Naive thymus-derived CD8-positive, alpha-beta T cell (primary cell): Measurements from ENCODE around the gene TPSB2. TPM values are rescaled to one million over a fixed set of nuclear protein-coding genes. Genes with fewer than 3 reads are reported as not detected.
"Not testable (repeated sequence)": the region's sequence is repeated elsewhere in the genome, so short reads cannot be mapped to it uniquely, and the experiment has no call there.

ENCODE experiments used
- ATAC-seq, 2 donors: fragments of 150-1000 bp; cut with Tn5 transposase in 1 of 2; sonication (Bioruptor Pico), chemical (Tn5 transposase) in 1 of 2; 1 replicate in 1 of 2; 2 replicates in 1 of 2; pipeline ENCODE4 v1.10.0; 2021; ENCODE audit warnings: mild to moderate bottlenecking in 2 of 2, moderate library complexity in 2 of 2
- POLR2A ChIA-PET: fragments of 350-600 bp; sonication (Branson Sonifier 250); formaldehyde crosslinking; loops from one replicate; lab custom pipeline; 2021; ENCODE audit warnings: antibody characterized with exemption; lab: Charles Lee
- DNase-seq, 10 donors: peaks; one replicate each; pipeline versions ENCODE4 v3.0.0 to v3.0.0-alpha.2; 2020 to 2022
- H3K27ac Mint-ChIP-seq, 10 donors: one replicate each; pipeline ENCODE4 v1.8.0; 2020 to 2022; ENCODE audit warnings: mild to moderate bottlenecking in 10 of 10, mixed read lengths in 10 of 10, moderate library complexity in 4 of 10, inconsistent platforms in 1 of 10
- H3K27me3 Mint-ChIP-seq, 5 donors: one replicate each; pipeline ENCODE4 v1.8.0; 2021 to 2022; ENCODE audit warnings: mixed read lengths in 5 of 5
- H3K36me3 Mint-ChIP-seq, 3 donors: one replicate each; pipeline ENCODE4 v1.8.0; 2020 to 2022; ENCODE audit warnings: mixed read lengths in 3 of 3, mild to moderate bottlenecking in 2 of 3, inconsistent platforms in 1 of 3
- H3K4me1 Mint-ChIP-seq, 4 donors: one replicate each; pipeline ENCODE4 v1.8.0; 2021 to 2022; ENCODE audit warnings: mixed read lengths in 4 of 4
- H3K4me3 Mint-ChIP-seq, 10 donors: one replicate each; pipeline ENCODE4 v1.8.0; 2020 to 2022; ENCODE audit warnings: mild to moderate bottlenecking in 10 of 10, mixed read lengths in 10 of 10, moderate library complexity in 6 of 10, inconsistent platforms in 1 of 10
- H3K9me3 Mint-ChIP-seq, 9 donors: one replicate each; pipeline ENCODE4 v1.8.0; 2020 to 2022; ENCODE audit warnings: mixed read lengths in 9 of 9, mild to moderate bottlenecking in 3 of 9, inconsistent platforms in 1 of 9, moderate library complexity in 1 of 9
- polyA plus RNA-seq, 3 donors: library from polyadenylated mRNA; unstranded; fragments of 300-500 nt; fragmentation: Illumina TruSeq; gene quantifications; one replicate each; pipeline ENCODE4 v1.2.3, GENCODE V29; 2021
- total RNA-seq, 8 experiments: library from RNA in 2 of 8; stranded (reverse) in 2 of 8; gene quantifications; one replicate each; pipeline ENCODE4 v1.2.3 and lab custom pipeline; 2021 to 2026

TPSB2 gene
- total RNA-seq: not detected
- polyA plus RNA-seq: not detected
- 0 reads per million in 6 experiments for total RNA-seq (lab: John Stamatoyannopoulos, UW)

DNA sequence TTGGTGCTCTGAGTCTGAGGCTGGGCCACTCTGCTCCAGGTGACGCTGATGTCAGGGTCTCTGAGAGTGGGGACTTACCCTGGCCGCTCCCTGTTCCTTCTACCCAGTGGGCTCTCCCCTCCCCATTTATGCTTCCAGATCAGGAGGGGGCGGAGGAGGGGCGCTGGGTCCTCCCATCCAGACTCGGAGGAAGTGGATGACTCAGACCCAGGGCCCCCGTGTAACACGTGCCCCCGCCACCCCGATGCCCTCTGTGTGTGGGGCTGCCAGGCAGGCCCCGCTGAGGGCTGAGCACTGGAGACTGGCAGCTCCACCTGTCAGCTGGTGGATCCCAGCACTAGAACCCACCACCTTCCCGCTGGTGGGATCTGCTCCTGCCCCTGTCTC, at the start of gene TPSB2:
TSS of gene TPSB2 (minus strand) at position 101 of the 387 bp plus-strand sequence. CDS start 233 bp downstream, outside the sequence.
- H3K4me1 Mint-ChIP-seq, ATAC-seq, DNase-seq, H3K4me3 Mint-ChIP-seq, H3K27me3 Mint-ChIP-seq, POLR2A ChIA-PET, H3K9me3 Mint-ChIP-seq, H3K36me3 Mint-ChIP-seq, H3K27ac Mint-ChIP-seq: not testable (repeated sequence)

GRCh38 chr16:1279081-1279944, 49.3 kb upstream of the TPSB2 start:
- H3K4me3 Mint-ChIP-seq: no peak overlapping the region
- no peak overlapping the region for H3K27ac Mint-ChIP-seq
- H3K36me3 Mint-ChIP-seq: no peaks in the 10 kb centered on the region
- DNase-seq (no peak), ATAC-seq (no peak)
- H3K9me3 Mint-ChIP-seq: no peaks in the 10 kb centered on the region
- peaks cover 0 to 3% (median 1%) of the 10 kb centered on the region in 4 donors for H3K4me1 Mint-ChIP-seq
- POLR2A ChIA-PET: no interaction called here
- H3K27me3 Mint-ChIP-seq: peaks cover 0 to 36% (median 10%) of the 10 kb centered on the region in 5 donors

- H3K4me3 Mint-ChIP-seq: no peak overlapping the region
- no peaks in the 10 kb centered on the region for H3K36me3 Mint-ChIP-seq
- no peak for ATAC-seq
- peaks cover 0 to 3% (median 1%) of the 10 kb centered on the region in 4 donors for H3K4me1 Mint-ChIP-seq
- no peaks in the 10 kb centered on the region for H3K9me3 Mint-ChIP-seq
- DNase-seq: no peak
- H3K27ac Mint-ChIP-seq: no peak overlapping the region
- H3K27me3 Mint-ChIP-seq: peaks cover 0 to 35% (median 12%) of the 10 kb centered on the region in 5 donors
- POLR2A ChIA-PET: no interaction called here
Observed at GRCh38 chr16:1278477-1278876, 48.5 kb upstream of the TPSB2 start.

DNA sequence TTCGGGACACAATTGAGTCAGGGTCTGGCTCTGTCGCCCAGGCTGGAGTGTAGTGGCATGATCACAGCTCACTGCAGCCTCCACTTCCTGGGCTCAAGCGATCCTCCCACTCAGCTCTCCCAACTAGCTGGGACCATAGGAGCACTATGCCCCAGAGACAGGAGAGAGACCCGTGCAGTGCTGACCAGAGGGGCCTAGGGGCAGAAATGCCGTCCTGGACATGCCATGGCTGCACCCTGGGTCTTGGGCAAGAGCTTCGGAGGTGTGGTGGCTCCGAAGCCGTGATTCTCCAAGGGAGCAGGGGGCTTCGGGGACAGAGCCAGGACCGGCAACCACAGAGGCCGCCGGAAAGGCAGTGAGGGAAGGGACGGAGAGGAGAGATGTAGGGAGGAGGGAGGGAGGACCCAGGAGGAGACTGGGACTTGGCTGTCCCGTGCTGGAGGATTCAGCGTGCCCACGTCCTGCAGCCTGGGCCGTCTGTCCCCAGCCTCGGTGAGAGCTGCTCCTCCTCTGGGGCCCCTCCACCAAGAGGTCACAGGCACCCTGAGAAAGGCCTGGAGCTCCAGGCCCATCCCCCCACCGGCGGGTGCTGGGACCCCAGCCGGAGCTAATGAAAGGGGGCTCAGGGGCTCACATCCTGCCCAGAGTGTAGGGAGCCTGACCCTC, 47.8 kb upstream of the TPSB2 start:
- DNase-seq (no peak), ATAC-seq (no peak)
- POLR2A ChIA-PET: no interaction called here
- Mint-ChIP-seq H3K4me3 (no peak overlapping the region), H3K27ac (no peak overlapping the region), H3K9me3 (no peaks in the 10 kb centered on the region), H3K4me1 (peaks cover 0 to 5% (median 0%) of the 10 kb centered on the region in 4 donors), H3K27me3 (peaks cover 2 to 42% (median 20%) of the 10 kb centered on the region in 5 donors), H3K36me3 (no peaks in the 10 kb centered on the region)

GRCh38 chr16:1277151-1277598, 47.2 kb upstream of the TPSB2 start:
- DNase-seq (no peak), ATAC-seq (no peak)
- Mint-ChIP-seq H3K27me3 (peaks cover 2 to 43% (median 21%) of the 10 kb centered on the region in 5 donors), H3K9me3 (no peaks in the 10 kb centered on the region), H3K4me1 (peaks cover 0 to 6% (median under 1%) of the 10 kb centered on the region in 4 donors), H3K36me3 (no peaks in the 10 kb centered on the region), H3K27ac (no peak overlapping the region), H3K4me3 (no peak overlapping the region)
- POLR2A ChIA-PET: no interaction called here

- H3K27me3 Mint-ChIP-seq: peaks cover 2 to 43% (median 21%) of the 10 kb centered on the region in 5 donors
- H3K4me3 Mint-ChIP-seq: no peak overlapping the region
- POLR2A ChIA-PET: no interaction called here
Observed at GRCh38 chr16:1276580-1276878, 46.5 kb upstream of the TPSB2 start.

DNA sequence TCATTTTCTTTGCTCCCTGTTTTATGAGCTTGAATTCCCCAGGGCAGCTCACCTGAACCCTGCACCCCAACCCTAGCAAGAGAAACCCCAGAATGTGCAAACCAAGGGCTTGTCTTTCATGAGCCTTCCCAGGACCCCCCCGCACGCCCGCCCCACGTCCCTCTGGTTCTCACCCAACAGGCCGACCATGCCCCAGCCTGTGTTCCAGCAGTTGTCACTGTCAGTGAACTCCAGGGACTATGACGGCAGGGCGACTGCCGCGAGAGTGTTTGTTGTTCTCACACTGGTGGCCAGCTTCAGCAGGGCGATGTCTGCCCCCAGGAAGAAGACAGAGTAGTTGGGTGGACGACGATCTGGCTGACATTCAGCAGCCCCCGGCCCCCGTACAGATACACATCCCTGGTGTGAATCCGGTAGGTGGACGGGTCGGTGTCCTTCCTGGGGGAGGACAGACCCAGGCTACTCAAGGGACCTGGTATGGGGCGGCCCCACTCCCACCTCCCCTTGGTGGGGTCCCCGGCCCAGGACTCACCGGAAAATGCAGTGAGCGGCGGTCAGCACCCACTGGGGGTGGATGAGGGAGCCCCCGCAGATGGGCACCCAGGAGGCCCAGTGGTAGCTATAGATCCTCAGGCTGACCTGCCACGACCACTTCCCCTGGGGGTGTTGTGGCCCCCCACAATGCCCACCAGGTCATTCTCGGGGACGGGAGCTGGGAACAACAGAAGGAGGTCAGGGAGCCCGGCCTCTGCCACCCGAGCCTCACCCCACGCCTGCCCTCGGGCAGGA, 46.0 kb upstream of the TPSB2 start:
- peaks cover 2 to 47% (median 23%) of the 10 kb centered on the region in 5 donors for H3K27me3 Mint-ChIP-seq
- POLR2A ChIA-PET: no interaction called here
- DNase-seq (no peak), ATAC-seq (no peak)
- H3K4me3 Mint-ChIP-seq: no peak overlapping the region
- peaks cover 0 to 11% (median 4%) of the 10 kb centered on the region in 4 donors for H3K4me1 Mint-ChIP-seq
- H3K9me3 Mint-ChIP-seq: no peaks in the 10 kb centered on the region
- no peaks in the 10 kb centered on the region for H3K36me3 Mint-ChIP-seq
- H3K27ac Mint-ChIP-seq: peak overlapping the region in 1 of 10 donors; percentile 13

More at GRCh38 chr16:1276580-1276878, 46.5 kb upstream of the TPSB2 start:
- no peaks in the 10 kb centered on the region for H3K9me3 Mint-ChIP-seq
- DNase-seq (no peak), ATAC-seq (no peak)
- H3K27ac Mint-ChIP-seq: no peak overlapping the region
- no peaks in the 10 kb centered on the region for H3K36me3 Mint-ChIP-seq
- H3K4me1 Mint-ChIP-seq: peaks cover 0 to 8% (median 1%) of the 10 kb centered on the region in 4 donors

DNA sequence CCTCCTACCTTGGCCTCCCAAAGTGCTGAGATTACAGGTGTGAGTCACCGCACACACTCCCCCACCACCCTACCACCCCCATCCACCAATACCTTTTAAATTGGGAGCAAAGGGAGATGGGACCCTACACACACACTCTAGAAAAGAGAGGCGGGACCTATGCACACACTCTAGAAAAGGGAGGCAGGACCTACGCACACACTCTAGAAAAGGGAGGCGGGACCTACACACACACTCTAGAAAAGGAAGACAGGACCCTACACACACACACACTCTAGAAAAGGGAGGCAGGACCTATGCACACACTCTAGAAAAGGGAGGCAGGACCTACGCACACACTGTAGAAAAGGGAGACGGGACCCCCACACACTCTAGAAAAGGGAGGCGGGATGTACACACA, 44.8 kb upstream of the TPSB2 start:
- peaks cover 0 to 11% (median 4%) of the 10 kb centered on the region in 4 donors for H3K4me1 Mint-ChIP-seq
- no peaks in the 10 kb centered on the region for H3K9me3 Mint-ChIP-seq
- peaks cover 2 to 50% (median 27%) of the 10 kb centered on the region in 5 donors for H3K27me3 Mint-ChIP-seq
- POLR2A ChIA-PET: no interaction called here
- DNase-seq (no peak), ATAC-seq (no peak)
- no peaks in the 10 kb centered on the region for H3K36me3 Mint-ChIP-seq
- no peak overlapping the region for H3K4me3 Mint-ChIP-seq
- H3K27ac Mint-ChIP-seq: no peak overlapping the region

GRCh38 chr16:1273816-1274215, 43.8 kb upstream of the TPSB2 start:
- peak overlapping the region in 1 of 10 donors; percentile 44 for H3K27ac Mint-ChIP-seq
- no peak for DNase-seq
- H3K9me3 Mint-ChIP-seq: no peaks in the 10 kb centered on the region
- H3K4me1 Mint-ChIP-seq: peaks cover 0 to 11% (median 4%) of the 10 kb centered on the region in 4 donors
- no peak overlapping the region for H3K4me3 Mint-ChIP-seq
- ATAC-seq: no peak
- peaks cover 2 to 50% (median 27%) of the 10 kb centered on the region in 5 donors for H3K27me3 Mint-ChIP-seq
- H3K36me3 Mint-ChIP-seq: no peaks in the 10 kb centered on the region
- POLR2A ChIA-PET: no interaction called here

GRCh38 chr16:1272453-1273198, 42.6 kb upstream of the TPSB2 start:
- ATAC-seq: no peak
- Mint-ChIP-seq H3K4me1 (peaks cover 0 to 9% (median 4%) of the 10 kb centered on the region in 4 donors), H3K4me3 (no peak overlapping the region), H3K27me3 (peaks cover 2 to 44% (median 24%) of the 10 kb centered on the region in 5 donors), H3K36me3 (no peaks in the 10 kb centered on the region), H3K9me3 (no peaks in the 10 kb centered on the region), H3K27ac (peak overlapping the region in 1 of 10 donors; percentile 13)
- DNase-seq: no peak
- POLR2A ChIA-PET: no interaction called here

DNA sequence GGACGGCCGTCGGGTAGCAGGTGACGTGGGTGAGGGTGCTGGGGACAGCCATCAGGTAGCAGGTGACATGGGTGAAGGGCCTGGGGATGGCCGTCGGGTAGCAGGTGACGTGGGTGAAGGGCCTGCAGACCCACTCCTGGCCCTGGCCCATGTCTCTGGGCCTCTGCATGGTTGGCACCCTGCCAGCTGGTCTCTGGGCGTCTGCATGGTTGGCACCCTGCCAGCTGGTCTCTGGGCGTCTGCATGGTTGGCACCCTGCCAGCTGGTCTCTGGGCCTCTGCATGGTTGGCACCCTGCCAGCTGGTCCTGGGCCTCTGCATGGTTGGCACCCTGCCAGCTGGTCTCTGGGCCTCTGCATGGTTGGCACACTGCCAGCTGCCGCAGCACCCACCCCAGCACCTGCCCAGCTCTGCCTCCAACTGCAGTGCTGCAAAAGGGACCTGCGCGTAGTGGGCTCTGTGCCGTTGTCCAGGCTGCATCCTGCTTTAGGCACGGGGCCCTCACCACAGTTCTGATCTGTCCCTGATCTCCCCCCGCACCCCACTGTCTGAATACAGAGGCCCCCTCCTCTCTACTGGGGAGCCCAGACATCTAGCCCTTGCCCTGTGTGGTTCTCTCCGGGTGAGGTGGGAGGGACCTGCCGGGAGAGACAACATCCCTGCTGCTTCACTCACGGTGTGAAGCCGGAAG, 41.9 kb upstream of the TPSB2 start:
- not testable (repeated sequence) for H3K27ac Mint-ChIP-seq, H3K9me3 Mint-ChIP-seq, H3K4me1 Mint-ChIP-seq, H3K36me3 Mint-ChIP-seq
- H3K4me3 Mint-ChIP-seq: peak overlapping the region in 2 of 10 donors; percentile 6 to 31
- DNase-seq (peak in 3 of 10 donors; percentile 16 to 21 (median 20)), ATAC-seq (peak in 1 of 2 donors; percentile 44)
- peaks cover 2 to 41% (median 22%) of the 10 kb centered on the region in 5 donors for H3K27me3 Mint-ChIP-seq
- POLR2A ChIA-PET: interaction anchor here (0.8 kb wide), 1 partner anchor 37 kb away, joined by 3 read pairs; the partner anchor contains the start of gene UBE2I
